Stimulated activated CD4-positive, alpha-beta T cell treated with anti-CD3 and anti-CD28 coated beads, Interleukin-4, amount 100 ng/mL, for 4 hours (primary cell): ENCODE measurements around the gene RALGPS1.
"Not testable (repeated sequence)": the region's sequence is repeated elsewhere in the genome, so short reads cannot be mapped to it uniquely, and the experiment has no call there.

Experiments used
- DNase-seq, 2 experiments: peaks; one replicate each; pipeline ENCODE4 v3.0.0-alpha.2; 2020

RALGPS1 gene

DNA sequence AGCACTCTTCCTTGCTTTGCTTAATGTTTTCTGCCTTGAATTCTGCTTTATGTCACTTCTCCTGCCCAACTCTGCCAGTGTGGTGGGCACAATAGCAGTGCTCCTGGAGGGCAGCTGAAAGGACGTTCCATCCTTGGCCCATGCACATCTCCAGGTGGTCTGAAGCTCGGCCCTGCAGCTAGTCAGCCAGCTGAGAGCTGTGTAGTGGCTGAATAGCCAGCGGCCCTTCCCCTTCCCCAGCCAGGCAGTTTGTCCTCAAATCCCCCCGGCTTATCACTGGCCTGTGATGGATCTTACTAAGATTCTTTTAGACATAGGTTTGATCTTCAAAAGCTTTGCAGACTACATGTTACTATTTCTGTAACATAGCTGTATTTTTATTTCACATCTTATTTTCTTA, 250.5 kb downstream of the RALGPS1 start:
- DNase-seq: no peak

DNA sequence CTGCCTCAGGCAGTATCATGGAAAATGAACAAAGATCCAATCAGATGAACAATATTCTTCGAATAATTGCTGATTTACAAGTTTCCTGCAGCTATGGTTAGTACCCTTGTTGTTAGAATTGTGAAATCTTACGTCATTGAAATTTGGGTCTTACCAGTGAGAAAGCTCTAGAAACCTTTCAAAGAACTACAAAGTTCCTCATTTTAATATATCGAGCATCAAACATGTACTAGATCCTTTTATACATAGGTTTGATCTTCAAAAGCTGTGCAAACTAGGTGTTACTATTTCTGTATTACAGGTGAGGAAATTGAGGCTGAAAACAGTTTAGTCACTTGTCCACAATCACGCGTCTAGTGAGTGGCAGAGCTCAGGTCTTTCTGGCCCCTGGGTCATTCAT, 251.5 kb downstream of the RALGPS1 start:
- DNase-seq: no peak

DNA sequence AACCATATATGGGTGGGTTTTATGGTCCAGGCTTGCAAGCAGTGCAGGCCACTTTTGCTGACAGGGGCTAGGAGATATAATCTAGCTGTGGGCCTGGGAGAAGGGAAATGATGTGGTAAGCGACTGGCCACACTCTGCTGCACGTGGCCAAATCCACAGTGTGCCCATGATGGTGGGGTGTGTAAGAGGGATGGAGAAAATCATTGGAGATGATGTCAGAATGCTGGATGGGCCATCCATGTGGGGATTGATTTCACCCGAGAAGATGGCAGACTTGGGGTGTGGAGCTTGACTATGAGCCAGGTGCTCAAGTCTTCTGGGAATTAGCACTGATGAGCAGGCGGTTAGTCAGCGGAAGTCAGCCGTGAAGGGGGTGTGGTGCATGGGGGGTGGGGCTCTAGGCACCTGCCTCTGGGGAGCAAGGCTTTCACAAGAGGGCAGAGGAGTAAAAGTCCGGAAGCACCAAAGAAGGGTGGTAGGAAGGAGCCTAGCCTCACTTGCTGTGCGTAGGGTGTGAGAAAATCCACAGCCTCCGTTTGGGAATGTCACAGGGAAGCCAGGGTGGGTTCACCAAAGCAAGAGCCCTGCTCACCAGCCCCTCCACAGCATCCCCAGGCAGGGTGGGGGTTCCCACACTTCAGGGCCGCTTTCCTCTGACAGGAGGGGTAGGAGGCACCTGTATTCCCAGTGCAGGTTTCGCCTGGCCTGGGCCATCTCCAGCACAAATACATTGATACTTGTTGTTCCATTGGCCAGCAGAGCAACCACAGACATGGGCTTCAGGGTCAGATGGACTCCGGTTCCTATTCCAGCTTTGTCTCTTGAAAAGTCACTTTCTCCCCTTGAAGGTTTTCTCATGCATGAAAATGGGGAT, 252.3 kb downstream of the RALGPS1 start:
- no peak for DNase-seq

DNA sequence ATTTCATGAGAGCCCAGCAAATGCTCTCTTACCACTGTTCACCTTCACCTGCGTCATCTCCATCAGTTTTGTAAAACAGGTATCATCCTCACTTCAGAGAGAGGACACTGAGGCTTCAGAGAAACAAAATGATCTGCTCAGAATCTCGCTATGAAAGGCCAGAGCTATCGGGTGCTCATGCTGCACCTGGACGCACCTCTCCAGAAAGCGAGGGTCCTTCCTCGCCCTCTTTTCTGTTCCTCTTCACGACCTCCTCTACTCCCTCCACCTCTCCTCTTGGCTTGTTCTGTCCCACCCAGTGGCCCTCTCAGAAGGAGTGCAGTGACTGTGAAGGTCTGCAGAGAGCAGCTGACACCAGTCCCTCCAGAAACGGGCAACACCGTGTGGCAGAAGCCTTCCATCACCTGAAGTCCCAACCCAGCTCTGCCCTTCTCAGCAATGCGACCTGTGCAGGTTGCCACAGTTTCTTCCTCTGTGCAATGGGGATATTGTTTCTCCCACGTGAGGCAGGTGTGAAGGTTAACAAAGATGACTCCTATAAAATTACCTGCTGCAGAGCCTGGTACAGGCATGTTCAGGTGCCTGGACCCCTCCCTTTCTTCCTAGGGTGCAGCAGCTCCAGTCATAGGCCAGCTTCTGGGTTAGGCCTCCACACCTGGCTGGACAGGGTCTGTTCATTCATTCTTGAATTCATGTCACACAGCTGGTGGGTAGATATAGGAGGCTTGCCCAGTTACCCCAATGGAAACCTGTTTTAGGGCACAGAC, 253.2 kb downstream of the RALGPS1 start:
- no peak for DNase-seq

DNA sequence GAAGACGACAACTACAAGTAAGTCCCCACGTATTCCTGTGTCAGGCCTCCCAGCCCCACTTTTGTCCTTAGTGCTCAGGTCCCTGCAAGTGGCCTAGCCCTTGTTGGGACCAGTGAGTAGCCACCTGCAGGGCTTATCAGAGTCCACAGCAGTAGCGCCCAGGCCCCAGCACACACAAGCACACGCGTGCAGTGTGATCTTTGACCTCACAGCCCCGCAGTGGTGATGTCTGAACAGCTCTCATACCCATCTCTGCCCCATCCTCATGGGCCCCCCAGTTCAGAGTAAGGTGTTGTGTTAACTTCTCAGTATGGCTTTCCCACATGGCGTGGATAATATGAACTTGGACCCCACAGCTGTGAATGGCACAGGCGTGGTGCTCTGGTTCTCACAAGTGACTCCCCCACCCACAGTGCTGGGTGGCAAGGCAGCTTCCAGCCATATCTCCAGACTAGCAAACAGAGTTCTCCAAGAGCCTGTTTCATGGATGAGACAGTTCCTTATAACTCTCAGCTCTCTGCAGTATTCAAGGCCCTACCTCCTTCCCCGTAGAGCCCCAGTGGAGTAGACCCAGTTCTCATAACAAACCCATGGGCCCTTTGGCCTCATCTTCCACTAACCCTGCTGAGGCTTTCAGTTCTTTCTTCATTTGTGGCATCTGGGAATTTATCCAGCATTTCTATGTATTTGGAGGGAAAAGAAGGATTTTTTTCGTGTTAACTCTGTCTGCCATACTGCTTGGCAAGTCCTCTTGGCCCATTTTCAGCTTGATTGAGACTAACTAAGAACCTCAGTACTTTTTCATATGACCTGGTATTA, 254.4 kb downstream of the RALGPS1 start:
- no peak for DNase-seq

DNA sequence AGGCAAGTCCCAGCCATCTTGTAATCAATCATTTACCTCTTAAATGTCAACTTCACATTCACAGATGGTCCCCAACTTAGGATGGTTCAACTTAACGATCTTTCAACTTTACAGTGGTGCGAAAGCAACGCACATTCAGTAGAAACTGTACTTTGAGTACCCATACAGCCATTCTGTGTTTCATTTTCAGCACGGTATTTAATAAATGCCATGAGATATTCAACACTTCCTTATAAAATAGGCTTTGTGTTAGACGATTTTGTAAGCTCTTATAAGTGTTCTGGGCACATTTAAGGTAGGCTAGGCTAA, 254.9 kb downstream of the RALGPS1 start:
- no peak for DNase-seq

DNA sequence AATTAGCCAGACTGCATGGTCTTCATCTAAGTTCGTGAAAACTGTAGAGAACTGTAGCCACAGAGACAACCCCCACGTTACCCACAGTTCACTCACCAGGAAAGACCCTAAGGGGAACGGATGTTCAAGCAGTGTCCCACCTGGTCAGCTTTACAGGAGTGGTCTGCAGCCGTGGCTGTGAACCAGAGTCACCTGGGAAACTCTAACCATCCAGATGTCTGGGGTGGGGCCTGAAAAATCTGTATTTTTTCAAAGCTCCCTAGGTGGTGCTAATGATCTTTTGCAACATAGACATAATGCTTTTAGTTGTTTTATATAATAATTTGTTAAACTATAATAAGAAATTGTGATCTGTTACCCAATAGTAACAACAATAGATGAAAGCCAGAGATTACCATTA, 255.5 kb downstream of the RALGPS1 start:
- DNase-seq: no peak

DNA sequence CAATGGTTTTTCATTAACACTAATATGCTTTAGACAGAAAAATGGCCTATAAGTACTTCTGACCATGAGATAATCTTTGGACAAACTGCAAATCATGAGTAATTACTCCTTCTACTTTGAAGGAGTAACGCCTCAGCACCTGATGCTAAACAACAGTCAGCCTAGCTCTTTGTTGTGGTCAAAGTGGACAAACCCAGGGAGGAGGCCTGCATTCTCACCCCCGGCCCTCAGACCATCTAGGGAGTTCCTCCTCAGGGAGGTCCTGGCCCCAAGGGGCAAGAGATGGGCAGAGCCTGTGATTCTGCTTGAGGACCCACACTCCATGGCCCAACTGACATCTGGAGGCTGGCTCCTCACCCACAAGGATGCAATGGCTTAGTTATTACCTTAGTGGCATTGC, 256.1 kb downstream of the RALGPS1 start:
- no peak for DNase-seq

DNA sequence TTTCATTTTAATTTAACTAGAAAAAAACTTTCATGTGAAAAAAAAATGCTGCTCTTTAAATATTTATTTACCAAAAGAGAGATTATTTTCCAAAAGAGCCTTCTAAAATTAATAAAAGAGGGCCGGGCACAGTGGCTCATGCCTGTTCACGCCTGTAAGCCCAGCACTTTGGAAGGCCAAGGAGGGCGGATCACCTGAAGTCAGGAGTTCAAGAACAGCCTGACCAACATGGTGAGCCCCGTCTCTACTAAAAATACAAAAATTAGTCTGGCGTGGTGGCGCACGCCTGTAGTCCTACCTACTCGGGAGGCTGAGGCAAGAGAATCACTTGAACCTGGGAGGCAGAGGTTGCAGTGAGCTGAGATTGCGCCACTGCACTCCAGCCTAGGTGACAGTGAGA, 256.8 kb downstream of the RALGPS1 start:
- DNase-seq: not testable (repeated sequence)

DNA sequence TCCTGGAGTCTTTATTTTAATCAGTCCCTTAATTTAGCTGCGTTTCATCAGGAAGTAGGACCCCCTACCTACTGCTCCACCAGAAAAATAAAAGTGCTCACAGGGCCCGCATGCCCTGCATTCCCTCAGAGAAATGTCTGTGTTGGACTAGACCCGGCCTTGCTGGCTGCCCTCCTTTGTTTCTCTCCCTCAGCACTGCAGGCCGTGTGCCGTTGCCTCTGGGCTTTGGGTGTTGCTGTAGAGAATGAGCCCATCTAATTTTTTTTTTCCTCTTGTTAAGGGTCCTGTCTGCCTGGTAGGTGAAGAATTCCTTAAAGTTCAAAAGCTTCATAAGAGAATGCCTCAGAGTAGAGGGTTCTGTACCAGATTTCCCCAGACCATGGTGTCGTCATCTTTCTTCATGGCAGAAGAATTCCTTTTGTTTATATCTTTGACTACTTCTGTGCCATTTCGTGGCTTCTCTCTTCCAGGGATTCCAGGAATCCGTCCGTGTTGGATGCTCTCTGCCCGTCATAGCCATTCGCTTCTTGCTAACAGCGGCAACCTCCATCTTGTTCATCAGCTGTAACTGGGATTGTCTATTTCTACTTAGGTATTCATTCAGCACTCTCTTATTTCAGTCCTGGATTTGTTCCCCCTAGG, 257.6 kb downstream of the RALGPS1 start:
- no peak for DNase-seq

DNA sequence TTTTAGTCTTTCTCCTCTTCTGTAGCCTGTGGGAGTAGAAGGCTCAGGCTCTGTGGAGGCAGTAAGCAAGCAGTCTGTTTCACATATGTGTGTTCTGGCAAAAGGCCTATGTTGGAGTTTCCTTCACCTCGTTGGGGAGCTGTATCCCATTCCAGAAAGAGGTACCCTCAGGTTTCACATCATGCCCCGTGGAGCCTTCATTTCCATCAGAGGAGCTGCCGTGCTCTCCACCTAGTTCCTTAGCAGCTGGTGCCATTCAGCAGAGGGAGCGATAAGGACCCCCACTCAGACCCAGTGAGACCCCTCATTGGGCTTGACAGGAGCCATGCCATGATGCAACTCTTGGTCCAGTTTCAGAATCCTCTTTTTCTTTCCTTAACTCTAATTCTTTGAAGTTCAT, 258.5 kb downstream of the RALGPS1 start:
- DNase-seq: no peak

DNA sequence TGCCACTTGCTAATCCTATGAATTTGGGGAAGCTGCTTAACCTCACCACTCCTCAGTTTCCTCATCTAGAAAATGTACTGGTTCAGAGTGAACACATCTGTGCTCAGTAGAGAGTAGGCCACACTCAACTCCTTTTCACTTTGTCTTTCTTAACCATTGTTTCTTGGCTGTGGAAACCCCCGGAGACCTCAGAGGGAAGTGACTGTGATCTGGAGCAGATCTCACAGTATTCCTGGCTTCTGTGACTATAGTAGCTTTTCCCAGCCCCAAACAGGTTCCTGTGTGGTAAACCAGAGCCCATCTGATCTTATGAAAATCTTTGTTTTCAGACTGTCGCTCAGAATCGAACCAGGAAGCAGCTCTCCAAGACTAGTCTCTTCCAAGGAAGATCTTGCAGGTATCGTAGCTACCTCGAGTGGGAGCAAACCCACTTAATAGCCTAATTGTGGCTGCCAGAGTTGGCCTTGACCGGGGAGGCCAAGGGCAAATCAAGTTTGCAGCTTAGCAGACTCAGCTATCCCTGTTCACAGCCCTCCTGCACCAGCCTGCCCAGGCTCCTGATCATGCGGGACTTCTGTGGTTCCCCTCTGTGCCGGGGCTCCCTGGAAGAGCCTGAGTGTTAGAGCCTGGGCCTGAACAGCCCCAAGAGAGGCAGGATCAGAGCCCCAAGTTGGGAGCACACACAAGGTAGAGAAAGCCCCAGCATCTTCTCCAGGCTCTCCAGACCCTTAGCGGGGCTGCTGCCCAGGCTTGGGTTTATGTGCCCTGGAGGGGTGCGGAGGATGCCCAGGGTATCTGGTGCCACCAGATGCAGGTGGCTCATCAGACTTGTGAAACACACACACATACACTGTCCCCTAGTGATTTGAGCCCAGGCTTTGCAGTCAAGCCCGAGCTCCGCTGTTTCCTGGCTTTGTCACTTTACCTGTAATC, 260.1 kb downstream of the RALGPS1 start:
- no peak for DNase-seq

DNA sequence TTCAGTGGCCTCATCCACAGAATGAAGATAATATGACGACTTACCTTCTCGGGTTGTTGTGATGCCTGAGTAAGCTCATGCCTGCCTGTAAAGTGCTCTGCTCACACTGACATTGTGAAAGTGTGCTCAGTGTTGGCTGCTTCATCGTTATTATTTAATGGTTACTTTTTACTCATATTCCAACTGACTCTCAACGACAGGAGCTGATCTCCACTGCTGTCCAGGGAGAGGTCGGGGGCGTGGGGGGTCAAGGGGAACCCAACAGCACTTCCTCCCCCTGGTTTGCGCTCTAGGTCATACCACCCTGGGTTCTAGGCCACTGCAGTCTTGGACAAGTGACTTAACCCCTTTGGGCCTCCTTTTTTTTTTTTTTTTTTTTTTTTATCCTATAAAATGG, 260.7 kb downstream of the RALGPS1 start:
- no peak for DNase-seq

DNA sequence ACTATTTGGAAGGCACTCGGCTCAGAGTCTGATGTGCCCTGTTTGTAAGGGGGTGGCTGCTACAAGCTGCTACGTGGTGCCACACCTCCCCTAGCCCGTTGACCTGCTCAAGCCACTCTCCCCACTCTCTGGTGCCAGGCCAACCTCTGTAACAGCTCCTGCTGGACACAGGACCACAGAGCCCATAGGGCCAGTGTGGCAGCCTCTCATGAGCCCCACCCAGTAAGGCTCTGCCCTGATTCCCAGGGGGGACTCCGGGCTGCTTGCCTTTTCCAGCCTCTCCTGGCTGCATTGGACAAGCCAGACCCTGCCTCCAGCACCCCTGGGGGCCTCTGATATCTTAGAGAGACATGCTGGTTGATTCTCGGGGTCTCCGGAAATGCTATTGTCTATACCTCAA, 261.2 kb downstream of the RALGPS1 start:
- DNase-seq: no peak

DNA sequence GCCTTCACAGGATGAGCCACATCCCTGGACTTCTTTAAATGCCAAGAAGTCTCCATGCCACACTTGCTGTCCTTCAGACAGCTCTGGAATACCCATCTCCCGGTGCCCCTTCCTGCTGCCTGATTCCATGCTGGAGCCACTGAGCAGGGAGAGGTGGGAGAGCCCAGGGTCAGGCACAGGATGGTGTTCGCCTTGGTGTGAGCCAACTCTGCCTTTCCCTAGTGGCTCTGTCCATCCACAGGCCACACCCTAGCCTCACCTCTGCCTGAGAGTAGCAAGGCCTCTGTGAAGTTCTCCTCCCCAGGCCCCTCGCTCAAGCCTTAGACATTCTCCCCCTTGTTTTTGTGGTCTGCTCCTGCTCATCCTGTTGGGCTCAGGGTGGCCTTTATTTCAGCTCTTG, 262.0 kb downstream of the RALGPS1 start:
- no peak for DNase-seq

DNA sequence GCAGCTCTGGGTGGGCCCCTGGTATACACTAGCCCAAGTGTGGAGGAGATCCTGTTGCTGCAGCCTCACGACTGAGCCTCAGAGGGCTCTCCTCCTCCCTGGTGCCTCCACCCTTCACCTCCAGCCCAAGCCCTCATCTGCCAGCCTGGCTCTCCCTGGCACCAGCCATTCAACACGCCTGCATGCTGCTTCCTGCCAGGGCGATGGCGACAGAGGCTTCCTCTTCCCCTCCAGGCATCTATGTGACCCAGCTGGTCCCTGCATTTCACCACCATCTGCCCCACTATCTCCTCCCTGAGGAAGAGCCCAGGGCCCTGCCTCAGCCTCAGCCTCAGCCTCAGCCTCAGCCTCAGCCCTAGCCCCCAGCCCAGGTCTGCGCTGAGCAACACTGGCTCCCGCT, 262.6 kb downstream of the RALGPS1 start:
- no peak for DNase-seq

DNA sequence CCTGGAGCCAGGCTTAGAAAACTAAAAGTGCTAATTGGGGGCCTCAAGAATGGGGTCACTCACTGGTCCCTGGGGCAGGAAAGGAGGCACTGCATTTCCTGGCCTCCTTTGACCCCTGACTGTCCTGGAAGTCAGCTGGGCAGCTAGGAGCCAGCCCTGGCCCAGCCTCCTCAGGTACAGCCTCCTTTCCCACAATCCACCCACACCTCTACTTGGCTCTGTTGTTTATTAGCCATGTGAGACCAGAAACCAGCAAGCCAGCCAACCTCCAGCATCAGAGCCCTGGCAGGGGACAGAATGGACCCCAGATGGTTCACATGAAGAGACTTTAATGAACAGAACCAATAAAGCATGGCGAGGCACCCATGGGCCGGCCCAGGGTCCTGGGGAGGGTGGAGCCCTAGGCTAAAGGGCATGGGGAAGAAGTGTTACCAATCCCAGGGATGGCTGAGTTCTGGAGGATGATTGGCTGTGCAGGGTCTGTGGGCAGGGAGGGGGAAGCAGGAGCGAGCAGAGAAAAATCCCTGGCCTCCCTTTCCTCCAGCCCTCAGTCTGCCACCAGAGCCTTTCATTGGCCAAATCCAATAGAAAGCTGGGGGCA, 263.2 kb downstream of the RALGPS1 start:
- DNase-seq: no peak

DNA sequence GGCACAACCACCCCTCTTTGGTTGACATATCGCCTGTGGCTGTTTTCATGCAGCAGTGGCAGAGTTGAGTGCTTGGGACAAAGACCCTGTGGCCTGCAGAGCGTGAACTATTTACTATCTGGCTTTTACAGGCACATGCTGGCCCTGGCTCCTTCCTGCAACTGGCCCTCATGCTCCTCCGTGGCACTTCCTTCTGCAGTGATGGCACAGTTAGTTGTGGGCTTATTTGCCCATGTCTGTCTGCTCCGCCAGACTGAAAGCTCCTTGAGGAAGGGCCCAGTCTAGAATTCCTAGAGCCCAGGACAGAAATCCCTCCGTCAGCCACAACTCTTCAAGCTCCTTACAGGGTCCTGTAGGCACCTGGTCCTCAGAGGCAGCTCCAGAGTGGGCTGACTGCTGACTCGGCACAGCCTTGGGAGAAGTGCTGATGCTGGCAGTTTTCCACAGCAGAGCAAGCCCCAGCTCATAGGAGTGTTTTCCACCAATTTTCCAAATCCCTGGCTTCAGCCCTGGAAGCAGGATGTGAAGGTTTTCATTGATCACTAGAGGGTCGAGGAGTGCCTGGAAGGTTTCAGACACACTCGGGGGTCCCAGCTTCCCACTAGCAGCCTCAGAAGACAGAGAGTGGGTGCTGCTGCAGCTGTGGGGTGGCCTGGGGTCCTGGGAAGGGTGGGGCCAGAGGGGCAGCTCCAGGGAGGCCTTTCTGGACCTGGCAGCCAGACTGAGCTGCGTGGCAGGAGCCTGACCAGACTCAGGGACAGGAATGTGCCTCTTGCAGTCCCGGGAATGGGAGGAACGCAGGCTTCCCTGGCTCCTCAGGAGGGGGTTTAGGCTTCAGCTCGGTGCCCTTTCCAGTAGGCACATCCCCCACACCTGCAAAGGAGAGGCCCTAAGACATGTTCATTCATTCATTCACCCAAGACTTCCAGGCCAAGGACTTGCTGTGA, 264.4 kb downstream of the RALGPS1 start:
- no peak for DNase-seq

DNA sequence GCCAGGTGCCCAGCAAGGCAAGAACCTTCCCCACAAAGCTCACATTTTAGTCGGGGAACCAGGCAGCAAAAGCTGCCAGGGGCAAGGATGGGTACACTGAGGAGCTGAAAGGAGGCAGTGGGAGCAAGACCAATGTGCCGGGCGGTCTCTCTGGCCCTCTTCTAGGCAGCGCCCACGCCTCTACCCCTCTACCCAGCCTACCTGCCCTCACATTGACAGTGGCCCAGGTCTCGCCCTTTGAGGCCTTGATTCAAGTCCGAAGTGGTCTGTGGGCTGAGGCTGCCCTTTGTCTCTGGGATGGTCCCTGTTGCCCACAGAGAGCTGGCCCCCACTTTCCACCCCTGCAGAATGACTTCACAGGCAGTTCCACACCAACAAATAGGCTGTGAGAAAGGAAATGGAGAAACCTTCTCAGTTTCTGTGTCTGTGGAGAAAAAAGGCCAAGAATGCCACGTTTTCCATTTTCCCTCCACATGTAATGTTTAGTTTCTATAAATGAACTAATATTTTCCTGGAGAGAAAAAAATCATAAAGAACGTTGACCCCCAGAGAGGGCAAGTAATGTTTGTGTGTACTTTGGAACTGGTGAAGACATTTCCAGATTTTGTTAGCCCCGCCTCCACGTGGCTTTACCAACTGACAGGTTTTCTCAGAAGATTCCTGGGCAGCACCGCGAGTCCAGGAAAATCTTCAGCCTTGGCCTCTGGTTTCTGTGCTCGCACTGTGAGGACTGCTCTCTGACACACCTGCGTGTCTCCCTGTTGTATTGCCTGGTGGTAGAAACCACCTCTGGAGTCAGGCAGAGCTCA, 265.3 kb downstream of the RALGPS1 start:
- DNase-seq: no peak
